GM19099 (cell line): ENCODE results near the gene CGREF1.

Source experiments
- POLR2A ChIP-seq: IDR thresholded peaks from 3 replicates; pipeline ENCODE4 v1.6.1; 2011; ENCODE audit warnings: low read depth; ENCODE audit not compliant: insufficient read length; ENCODE audit errors: extremely low read depth

The CGREF1 gene

DNA sequence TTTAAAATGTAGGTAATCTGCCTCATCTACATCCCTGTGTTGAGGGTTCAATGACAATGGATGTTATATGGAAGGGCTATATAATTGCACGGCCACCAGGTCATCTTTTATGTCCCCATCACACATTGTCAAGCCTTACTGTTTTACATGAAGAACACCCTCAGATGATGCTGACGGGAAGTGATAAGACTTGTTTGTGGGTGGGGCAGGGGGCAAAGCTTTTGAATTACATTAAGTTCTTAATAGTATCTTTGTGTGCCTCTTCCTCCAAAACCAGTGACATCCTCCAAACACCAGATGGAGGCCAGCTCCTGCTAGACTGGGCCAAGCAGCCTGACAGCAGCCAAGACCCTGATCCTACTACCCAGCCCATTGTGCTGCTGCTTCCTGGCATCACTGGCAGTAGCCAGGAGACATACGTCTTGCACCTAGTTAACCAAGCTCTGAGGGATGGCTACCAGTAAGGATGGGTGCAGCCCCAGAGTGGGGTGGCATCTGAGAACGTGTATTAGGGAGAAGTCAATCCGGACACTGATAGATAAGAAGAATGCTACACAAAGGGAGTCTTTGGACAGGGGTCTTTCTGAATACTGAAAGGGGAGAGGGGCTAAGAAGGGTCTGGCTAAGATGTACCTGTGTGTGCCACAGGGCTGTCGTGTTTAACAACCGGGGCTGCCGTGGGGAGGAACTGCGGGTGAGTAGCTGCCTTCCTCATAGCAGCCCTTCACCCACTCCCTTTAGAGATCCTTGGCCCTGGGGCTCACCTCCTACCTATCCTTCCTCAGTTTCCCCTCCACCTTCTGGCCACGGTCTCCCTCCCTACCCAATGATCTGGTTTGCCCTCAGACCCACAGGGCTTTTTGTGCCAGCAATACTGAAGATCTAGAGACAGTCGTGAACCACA lies 10.0 kb upstream of the CGREF1 start:
- TF ChIP-seq POLR2A: peak; percentile 0

DNA sequence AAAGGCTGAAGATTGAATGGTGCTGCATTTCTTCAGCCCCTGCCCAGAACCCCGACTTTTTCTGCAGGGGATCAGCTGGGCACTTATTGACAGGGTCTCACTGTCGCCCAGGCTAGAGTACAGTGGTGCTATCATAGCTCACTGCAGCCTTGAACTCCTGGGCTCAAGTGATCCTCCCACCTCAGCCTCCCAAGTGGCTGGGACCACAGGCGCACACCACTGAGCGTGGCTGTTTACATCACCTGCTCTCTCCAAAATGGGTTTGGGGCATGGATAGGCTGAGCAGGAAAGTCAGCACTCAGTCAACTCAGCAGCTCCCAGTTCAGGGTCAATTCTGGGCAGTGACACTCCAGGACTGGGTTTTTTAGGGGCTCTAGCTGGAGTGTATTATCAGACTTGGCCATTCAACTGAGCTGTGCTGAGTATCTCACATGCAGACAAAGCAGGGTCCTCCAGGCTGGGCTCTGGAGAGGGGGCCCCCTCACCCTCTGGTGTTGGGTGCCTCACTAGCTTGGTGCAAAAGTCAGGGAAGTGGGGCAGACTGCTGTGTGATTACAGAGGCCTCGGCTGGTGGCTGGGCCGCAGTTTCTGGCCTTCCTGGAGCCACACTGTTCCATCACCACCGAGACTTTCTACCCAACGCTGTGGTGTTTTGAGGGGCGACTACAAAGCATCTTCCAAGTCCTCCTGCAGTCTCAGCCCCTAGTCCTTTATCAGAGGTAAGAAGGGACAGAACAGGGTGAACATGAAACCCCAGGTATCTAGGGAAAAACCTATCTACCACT lies 9.1 kb upstream of the CGREF1 start:
- no peak for TF ChIP-seq POLR2A

DNA sequence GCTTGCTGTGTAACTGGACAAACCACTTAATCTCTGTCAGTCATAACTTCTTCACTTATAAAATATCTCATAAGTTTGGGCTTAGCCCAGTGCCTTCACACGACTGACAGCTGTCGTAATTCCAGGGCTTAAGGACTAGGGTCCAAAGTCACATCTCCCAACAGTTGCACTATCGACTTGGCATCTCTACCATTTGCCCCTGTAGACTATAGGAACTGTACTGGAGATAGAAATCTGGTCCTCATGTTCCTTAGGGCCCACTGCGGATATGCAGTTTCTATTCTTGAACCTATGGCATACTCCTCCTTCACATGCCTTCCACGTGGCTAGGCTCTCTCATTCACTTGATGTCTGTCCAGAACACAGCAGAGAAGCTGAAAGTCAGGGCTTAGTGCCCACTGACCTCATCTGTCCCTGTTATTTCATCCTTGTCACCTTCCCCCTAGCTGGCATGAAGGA lies 7.4 kb upstream of the CGREF1 start:
- TF ChIP-seq POLR2A: no peak

DNA sequence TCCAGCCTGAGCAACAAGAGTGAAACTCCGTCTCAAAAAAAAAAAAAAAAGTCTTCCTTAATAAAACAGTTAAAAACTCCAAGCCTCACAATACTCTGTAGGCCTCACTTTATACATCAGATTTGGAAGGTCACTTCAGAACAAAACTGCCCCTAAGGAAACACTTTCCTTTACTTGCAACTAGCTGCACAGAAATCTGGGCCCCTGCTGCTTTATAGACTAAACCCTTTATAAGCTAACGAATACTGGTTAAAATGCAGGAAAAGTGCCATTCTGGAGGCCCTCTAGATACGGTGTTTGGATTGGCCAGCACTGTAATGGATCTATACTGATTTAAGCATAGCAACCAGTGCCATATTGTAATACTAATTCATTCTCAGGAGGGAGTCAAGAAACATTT lies 6.2 kb upstream of the CGREF1 start:
- TF ChIP-seq POLR2A: no peak

DNA sequence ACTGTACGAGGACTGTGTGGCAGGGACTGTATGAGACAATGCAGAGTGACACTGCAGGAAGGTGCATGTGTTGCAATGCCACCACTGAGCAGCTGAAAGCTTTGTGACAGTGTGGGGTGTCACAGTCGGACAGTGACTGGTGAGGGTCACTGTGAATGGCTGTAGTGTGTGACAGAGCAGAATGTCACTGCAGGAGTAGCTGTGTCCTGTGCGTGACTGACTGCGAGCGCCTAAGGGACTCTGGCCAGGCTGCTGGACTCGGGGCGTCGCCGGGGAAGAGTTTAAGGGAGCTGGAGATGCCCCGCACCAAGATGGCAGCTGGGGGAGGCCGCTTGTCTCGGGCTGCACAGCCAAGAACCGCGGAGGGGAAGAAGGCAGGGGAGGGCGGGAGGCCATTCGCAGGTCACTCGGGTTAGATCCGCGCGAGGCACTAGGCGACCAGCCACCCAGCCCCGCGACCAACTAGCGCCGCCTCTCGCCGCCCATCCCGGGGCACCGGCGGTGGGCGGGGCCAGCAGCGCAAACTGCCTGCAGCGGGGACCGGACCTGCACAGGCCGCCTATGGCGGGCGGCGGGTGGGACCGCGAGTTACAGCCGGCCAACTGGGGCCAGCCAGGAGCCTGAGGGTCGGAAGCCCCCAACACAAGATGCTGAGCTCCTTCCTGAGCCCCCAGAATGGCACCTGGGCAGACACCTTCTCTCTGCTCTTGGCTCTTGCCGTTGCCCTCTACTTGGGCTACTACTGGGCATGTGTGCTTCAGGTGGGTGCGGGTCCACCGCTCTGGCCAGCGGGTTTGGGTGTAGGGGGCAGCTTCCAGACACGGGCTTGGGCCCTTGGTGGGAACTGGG lies 4.6 kb upstream of the CGREF1 start, which contains the start of gene ABHD1:
TSS of gene ABHD1 (plus strand) at position 514 of the 849 bp plus-strand sequence. CDS start at position 648, 134 bp downstream.
- no peak for TF ChIP-seq POLR2A

DNA sequence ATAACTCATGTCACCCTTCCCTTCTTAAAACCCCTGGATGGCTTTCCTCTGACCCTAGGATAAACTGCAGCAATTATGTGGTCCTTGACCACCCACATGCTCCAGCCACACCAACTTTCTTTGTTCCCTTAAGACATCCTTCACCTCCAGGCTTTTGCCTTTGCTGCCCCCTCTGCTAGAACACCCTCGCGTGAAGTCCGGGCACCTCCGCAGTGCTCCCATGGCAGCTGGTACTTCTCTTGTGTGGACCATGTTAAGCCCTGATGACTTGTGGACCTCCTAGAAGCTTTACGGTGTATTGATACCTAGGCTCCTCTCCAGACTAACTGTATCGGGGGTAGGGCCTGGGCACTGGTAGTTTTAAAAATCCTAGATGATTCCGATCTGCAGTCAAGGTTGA lies 3.9 kb upstream of the CGREF1 start:
- no peak for TF ChIP-seq POLR2A

DNA sequence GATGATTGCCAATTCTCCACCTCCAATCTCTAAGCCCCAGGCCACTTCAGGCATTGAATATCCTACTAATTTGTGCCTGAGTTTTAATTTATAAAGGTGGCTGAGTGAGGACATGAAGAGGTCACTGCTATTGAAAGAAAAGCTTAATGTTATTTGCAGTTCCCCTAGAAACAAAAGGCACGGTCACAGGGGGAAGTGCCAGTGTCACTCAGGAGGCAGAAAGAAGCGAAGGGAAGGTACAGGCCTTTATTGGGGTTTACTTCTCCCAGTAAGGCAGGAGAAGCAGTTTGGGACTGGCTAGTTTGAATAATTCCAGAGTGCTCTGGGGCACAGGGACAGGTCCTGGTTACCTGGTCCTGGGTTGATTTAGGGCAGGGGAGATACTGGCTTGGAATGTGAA lies 3.0 kb upstream of the CGREF1 start:
- TF ChIP-seq POLR2A: no peak

DNA sequence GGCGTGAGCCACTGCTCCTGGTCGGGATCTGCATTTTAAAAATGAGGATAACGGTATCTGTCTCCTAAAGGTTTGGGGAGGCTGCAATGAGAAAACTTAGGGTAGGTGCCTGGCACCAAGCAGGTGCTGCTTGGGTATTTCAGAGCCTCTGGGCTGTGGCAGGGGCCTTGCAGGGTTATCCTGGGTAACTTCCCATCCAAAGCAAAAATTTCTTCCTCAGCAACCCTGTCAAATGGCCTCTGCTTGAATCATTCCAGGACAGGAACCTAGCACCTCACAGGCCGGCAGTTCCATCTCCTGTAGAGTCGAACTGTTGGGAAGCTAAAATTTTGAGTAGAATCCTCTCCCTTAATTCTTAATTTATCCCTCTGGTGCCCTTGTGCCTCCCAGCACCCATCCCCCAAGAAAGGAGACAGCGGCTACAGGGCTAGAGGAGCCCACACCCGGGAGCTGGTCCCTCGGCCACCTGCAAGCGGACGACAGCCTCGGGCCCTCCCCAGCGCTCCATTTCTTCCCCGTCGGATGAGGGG lies 868 bp downstream of the CGREF1 start:
- TF ChIP-seq POLR2A: no peak

DNA sequence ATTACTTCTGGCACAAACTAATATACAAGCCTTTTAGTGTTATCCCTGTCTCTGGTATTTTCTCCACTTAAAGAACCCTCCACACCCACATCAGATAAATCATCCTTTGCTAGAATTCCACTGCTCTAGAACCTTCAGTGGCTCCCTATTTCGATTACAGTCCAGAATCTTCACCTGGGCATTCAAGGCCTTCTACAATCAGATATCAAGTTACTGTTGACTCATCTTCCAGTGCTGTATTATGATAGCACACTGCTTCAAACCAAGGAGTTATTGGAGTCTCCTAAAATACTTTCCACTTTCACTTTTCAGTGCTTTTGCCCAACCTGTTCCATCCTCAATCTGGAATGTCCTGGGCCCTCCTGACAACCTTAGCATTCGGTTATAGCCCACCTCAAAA lies 3.4 kb downstream of the CGREF1 start:
- no peak for TF ChIP-seq POLR2A

DNA sequence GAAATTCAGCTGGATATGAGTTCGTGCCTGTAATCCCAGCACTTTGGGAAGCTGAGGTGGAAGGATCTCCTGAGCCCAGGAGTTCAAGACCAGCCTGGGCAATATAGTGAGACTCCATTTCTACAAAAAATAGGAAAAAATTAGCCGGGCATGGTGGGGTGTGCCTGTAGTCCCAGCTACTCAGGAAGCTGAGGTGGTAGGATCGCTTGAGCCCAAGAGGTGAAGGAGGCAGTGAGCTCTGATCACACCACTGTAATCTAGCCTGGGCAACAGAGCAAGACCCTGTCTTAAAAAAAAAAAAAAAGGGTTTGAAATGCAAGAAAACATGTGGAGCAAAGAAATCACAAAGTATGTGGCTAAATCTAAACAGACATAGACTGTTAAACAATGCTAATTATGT lies 9.8 kb downstream of the CGREF1 start:
- no peak for TF ChIP-seq POLR2A

DNA sequence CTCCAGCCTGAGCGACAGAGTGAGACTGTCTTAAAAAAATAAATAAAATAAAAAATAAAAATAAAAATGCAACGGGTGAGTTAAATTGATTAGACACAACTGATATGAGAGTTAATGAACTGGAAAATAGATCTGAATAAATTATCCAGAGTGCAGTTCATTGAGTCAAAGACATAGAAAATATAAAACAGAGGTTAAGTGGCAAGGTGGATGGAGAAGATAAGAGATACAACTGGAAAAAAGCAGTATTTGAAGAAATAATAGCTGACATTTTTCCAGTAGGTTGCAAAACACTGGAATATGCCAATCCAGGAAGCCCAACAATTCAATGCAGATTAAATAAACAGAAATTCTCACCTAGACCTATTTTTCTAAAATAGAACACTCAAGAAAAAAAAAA lies 10.7 kb downstream of the CGREF1 start:
- no peak for TF ChIP-seq POLR2A

DNA sequence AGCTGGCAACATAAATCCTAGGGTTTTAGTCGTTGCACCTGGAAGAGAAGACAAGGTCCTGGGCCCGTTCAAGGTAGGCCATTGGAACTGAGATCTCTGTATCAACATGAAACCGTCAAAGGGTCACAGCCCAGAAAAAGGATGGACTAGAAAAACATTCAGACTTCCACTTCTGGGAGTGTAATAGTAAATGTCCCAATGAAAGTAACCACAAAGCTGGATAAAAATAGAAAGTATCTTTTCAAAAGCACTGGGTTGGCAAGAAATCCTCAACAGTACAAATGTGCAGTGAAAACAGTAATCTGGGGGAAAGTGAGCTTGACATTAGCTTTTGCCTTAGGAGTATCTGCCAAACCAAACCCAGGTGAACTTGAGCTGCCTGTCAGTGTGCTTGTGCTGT lies 12.9 kb downstream of the CGREF1 start:
- no peak for TF ChIP-seq POLR2A

DNA sequence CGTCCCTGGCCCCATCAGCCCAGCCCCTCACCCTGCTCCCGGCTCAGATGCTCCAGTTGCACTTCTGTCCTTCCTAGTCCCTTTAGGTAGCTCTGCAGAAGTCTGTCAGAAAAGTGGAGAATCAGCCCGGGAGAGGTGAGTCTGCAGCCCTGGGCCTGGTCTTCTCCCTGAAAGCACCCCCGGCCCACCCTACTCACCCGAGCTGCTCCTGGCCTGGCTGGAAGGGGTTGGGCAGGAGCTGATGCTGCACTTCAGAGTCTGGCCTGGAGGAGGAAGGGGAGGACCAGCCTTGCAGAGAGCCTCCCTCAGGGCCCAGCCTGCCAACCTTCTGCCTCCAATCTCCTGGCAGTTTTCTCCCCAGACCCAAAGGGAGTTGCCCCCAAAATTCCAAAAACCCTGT lies 16.6 kb downstream of the CGREF1 start:
- no peak for TF ChIP-seq POLR2A

DNA sequence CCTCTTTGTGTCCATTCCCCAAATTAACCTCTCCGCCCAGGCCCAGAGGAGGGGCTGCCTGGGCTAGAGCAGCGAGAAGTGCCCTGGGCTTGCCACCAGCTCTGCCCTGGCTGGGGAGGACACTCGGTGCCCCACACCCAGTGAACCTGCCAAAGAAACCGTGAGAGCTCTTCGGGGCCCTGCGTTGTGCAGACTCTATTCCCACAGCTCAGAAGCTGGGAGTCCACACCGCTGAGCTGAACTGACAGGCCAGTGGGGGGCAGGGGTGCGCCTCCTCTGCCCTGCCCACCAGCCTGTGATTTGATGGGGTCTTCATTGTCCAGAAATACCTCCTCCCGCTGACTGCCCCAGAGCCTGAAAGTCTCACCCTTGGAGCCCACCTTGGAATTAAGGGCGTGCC lies 18.9 kb downstream of the CGREF1 start:
- no peak for TF ChIP-seq POLR2A
